ENCODE data around the gene CBR4. TPM values are rescaled to one million over a fixed set of nuclear protein-coding genes. Genes with fewer than 3 reads are reported as not detected.

Gene CBR4
- total RNA-seq = 10.1 and 11.1 TPM in 2 replicates

GRCh38 chr4:169010125-169011023, at the start of gene CBR4:
CBR4 (minus strand) TSS chr4:169010255; CDS start chr4:169010089, 166 bp downstream.

Small RNA genes lying within 50 kb of the gene (small RNA-seq; reads per million reads assigned to genes)
- 0.55 reads per million, percentile 2 among the genes with 10 or more reads in this experiment for gene RNY4P17
